NCI-H345 treated with DMSO at 0.1 percent for 48 hours (cell line): ENCODE data around the gene ACAA1.

Source experiments
- DNase-seq: peaks from one replicate; lab custom pipeline; 2025; ENCODE audit not compliant: unreplicated experiment; lab: John Stamatoyannopoulos, UW

The ACAA1 gene

DNA sequence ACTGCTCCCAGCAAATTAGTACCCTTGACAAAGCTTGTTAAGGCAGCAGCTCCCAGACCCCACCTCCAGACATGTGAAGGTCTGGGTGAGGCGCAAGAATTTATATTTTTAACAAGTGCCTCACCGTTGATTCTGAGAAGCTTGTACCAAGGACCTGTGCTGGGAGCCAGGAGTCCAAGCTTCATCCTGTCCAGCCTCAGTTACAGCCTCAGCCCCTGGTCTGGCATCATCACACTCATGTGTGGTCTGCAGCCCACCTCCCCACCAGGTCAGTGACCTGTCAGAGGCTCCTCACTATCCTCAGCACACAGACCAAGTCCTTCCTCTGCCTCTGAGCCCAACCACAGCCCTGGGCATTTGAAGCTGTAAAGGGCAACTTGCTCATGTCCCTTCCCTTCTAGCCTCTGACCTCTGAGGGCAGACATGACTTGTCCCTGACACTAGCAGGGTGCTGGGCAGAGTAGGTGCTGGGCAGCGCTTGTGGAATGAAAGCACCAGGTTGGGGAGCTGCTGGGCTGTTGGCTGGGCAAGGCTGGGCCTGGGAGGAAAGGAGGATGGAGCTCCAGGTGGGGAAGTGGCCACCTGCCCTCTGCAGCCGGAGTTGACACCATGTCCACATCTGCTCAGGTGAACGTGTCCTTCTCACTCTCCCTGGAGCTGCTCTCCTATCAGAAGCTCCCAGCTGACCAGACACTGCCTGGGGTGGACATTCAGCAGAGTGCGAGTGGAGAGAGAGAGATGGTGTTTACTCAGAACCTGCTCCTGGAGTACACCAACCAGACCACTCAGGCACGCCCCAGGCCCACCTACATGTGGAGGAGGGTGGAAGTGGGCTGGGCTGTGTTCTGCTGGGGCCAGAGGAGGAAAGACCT is 16.9 kb downstream of the ACAA1 start:
- no peak for DNase-seq

GRCh38 chr3:38119248-38119544 is 17.7 kb downstream of the ACAA1 start:
- no peak for DNase-seq

DNA sequence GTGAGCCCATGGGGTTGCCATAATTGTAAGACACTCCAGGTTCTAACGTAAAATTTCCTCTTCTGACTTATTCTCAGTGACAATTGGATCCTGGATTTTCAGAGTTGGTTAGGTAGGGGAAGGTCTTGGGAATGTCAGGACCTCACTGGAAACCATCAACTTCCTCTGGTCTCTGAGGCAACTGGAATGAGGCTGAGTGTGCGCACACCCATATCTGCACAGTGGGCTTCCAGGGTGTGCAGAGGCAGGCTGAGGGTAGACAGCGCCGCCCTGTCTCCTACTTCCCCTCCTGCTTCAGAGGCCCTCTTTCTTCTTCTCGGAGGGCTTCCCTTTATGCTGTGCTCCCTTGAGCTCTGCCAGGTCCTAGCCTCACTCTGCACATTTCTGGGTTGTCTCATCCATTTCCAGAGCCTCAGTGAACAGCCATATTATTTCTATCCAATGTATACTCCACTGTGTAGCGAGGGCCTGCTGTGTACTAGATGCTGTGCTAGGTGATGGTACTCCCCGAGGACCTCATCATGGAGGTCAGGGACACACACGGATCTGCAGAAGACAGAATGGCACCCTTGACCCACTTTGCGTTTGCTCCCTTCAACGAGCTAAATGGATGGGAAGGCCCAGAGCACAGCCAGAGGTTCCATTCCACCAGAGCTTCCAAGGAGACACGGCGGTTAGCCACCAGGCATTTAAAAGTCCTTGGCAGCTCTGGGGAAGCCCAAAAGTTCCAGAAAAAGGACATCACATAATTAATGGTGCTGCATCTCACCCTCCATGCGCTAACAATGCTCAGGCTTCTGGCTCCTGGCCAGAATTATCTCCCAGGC is 18.3 kb downstream of the ACAA1 start:
- DNase-seq = no peak

DNA sequence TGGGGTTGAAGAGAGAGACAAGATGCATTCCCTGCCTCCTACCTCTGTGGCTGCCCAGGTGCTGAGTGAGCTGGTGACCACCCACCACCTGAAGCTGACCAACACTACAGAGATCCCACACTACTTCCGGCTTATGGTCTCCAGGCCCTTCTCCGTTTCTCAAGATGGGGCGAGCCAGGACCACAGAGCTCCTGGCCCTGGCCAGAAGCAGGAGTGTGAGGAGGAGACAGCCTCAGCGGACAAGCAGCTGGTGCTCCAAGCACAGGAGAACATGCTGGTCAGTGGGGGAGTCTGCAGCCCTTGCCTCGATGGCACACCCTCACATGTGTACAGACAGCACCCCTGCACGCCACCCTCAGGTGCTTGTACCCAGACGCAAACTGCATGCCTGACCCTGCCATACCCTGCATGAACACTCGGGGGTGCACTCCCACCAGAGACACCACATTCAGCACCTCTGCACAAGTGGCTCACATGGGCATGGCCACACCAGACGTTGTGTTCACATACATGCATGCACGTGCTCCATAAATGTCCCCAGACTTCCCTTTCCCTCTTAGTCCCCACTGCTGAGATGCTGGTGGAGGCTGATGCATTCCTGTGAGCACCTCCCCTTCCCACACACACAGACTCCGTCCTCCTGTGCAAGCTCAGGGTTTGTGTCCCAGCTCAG is 19.0 kb downstream of the ACAA1 start:
- DNase-seq = no peak

DNA sequence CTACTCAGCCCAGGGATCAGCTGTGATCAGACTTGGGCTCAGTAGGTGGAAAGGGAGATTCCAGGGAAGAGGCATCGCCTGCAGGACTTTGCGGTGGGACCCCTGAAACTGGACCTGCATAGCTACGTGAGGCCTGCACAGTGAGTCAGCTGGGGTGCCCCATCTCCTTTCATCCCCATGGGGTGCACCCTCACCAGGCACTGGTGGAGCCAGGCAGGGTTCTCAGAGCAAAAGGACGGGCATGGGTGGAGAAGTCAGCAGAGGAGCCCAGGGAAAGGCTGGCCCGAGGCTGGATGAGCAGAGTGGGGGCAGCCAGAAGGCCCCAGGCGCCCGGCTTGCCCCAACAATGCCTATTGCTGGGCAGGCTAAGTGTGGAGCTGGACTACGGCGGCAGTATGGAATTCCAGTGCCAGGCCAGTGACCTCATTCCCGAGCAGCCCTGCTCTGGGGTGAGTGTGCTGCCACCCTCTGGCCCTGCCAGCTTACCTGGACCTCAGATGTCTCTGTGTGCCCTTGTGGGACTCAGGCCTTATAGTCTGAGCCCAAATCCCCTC is 19.7 kb downstream of the ACAA1 start:
- DNase-seq = no peak

DNA sequence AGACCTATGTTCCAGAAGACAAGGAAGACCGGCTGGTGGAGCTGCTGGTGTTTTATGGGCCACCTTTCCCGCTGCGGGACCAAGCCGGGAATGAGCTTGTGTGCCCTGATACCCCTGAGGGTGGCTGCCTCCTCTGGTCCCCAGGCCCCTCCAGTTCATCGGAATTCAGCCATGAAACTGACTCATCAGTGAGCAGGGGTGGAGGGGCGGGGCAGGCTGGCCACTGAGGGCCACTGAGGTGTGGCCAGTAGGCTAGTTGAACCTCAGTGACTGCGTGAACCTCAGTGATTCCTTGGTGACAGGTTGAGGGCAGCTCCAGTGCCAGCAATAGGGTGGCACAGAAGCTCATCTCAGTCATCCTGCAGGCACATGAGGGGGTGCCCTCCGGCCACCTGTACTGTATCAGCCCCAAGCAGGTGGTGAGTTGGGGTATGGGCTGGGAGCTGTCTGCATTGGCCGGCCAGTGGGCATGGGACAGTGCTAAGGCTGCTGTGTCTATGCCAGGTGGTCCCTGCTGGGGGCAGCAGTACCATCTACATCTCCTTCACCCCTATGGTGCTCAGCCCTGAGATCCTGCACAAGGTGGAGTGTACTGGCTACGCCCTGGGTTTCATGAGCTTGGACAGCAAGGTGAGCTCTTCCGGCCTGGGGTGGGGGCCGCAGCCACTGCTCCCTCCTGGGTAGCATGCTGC is 20.3 kb downstream of the ACAA1 start:
- DNase-seq = no peak

DNA sequence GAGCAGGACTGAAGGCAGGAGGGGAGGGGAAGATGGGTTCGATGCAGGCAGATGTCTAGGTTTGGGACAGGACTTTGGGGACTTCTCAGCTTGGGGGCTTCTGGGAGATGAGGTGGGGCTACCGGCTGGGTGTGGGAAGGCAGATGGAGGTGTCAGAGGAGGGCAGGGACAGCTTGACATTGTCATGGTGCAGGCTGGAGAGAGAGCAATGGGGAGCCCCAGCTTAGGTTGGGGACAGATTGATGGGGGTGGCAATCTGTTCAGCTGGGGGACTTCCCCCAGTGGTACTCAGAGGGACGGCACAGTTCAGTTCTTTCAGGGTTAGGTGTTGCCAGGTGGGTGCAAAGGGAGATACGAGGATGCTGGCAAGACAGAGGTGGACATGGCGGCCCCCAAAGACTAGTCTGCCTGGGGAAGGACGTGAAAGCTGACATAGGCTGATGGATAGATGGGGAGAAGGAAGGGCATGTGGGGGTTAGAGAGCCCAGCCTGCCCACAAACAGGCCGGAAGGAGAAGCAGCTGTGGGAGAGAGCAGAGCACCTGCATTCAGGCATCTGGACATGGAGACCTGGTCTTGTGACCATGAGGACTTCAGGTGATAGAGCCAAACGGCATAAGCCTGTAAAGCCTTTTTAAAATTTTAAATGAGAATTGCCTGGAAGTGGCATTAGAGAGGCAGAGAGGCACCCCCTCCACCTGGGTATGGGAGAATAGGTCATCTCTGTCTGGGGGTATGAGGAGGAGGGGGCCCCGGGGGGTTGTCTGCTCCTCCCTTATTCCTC is 21.1 kb downstream of the ACAA1 start:
- DNase-seq = no peak

GRCh38 chr3:38114875-38115644 is 21.9 kb downstream of the ACAA1 start:
- no peak for DNase-seq

GRCh38 chr3:38114052-38114874 is 22.7 kb downstream of the ACAA1 start:
- DNase-seq = no peak

DNA sequence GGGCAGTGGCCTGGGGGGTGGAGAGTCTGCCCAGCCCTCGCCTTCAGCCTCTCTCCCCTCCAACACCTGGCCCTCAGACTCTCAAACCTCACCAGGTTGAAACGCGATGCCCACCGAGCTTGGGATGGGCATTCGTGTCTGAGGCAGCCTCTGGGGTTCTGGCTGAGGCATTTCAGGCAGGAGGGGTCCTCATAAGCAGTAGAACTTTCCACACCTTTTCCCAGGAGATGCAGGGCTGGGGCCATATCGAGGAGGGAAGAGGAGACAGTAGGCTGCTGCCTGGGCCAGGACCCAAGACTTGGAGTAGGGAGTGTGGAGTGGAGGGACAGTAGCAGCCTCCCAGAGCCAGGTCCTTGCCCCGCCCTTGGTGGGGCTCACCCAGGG is 24.6 kb downstream of the ACAA1 start:
- no peak for DNase-seq

- no peak for DNase-seq
These were observed 25.1 kb downstream of the ACAA1 start for GRCh38 chr3:38111696-38112377.

GRCh38 chr3:38111201-38111600 is 25.7 kb downstream of the ACAA1 start:
- no peak for DNase-seq

- DNase-seq = no peak
These were observed 26.4 kb downstream of the ACAA1 start for GRCh38 chr3:38110314-38111050.

DNA sequence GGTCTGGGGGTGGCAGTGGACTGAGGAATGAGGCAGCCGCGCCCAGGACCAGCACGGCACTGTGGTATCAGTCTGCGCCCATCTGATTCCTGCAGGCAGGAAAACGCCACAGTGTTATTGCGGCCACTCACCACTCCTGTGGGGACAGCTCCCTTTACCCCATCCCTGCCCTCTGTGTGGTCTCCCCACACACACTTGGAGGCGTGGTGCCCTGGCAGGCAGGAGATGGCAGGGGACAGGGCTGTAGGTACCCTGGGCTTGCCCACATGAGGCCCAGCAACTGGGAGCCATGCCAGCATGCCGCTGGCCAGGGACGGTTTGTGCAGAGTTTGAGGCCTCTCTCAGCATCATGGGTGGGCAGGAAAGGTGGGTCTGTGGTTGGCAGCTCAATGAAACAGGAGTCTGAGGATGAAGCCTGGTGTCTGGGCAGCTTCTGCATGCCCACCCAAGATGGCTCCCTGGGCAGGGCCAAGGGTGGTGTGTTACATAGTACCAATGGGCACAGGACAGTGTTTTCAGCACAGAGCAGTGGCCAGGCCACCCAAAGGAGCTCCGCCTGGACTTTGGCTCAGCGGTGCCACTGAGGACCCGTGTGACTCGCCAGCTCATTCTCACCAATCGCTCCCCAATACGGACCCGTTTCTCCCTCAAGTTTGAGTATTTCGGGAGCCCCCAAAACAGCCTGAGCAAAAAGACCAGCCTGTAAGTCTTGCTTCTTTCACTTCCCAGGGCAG is 27.2 kb downstream of the ACAA1 start:
- DNase-seq = no peak

DNA sequence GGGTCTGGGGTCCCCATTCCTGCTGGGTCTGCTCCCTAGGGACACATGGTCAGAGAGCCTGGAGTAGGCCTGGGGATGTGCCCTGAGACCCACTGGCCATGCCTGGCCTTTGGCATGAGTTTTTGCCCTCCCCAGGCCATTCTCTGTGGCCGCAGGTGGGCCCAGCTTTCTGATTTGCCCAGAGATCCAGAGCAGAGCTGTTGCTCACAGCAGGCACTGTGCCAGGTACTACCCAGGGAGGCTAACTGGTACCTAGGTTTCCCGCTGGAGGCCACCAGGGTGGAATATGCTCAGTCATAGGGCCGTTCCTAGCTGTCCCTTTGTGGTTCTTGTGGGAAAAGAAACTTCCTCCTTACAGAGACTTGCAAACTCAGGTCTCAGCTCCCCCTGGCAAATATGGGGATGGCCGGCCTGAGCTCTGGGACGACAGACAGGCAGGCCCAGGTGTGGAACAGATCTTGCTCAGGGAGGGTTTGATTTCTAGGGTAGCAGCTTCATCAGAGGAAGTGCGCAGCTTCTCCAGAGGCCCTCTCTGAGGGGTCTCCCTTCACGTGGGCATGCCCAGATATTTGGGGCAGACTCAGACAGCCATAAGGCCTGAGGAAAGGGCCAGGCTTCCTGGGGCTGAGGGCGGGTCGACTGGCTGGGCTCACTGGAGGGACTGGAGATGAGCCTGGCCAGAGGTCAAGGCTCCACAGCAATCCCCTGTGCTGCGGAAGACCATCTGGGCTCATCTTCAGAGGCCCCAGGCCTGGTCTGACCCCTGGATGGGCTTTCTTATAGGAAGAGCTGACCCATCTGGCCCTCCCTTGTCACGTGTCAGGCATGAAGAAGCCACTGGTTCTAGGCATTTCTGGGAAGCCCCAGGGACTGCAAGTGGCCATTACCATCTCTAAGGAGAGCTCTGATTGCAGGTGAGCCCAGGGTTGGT is 28.0 kb downstream of the ACAA1 start:
- no peak for DNase-seq
